ENCODE data around the gene ERBB4. TPM values are rescaled to one million over a fixed set of nuclear protein-coding genes. Genes with fewer than 3 reads are reported as not detected.

The ERBB4 gene
- polyA plus RNA-seq, 1 of the 3 experiments (the other 2 are of a cell fraction), result 0.05 TPM

DNA sequence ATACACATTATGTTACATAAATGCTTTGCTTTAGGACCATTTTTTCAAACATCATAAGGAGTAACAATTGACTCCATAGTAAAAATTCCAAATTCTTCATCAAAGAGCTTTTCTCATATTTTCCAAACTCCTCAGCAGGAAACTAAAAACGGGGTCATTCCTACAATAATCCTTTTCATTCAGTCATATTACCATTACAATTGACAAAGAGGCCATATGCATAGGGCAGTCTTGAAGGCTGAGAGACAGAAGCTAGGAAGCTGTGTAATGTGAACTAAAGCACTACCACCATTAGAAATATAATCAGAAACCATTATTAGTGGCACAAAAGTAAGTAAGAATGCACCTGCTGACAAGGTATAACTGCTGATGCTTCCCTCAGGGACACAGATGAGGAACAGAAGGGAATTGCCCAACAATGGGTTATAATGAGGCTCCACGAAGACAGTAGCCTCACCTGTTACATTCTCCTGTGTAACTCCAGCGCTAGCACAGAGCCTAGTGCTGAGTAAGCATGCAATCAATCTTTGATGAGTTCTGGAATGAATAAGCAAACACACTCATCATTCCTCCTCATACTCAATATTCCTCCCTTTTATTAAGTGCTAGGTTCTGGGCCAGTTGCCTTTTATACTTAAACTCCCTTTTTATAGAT lies 1039.9 kb downstream of the ERBB4 start:
- H3K27ac ChIP-seq (ENCODE audit: low read depth in 2 of 2, low read length in 1 of 2), result no peak overlapping the region
- no peaks in the 10 kb centered on the region for H3K9me2 ChIP-seq
- CTCF ChIA-PET, result no interaction called here
- no peak overlapping the region for H3K4me3 ChIP-seq (ENCODE audit: low read depth in 2 of 2, low read length in 1 of 2)
- WGBS (ENCODE audit: low lambda C conversion rate), result 34% methylated on average over 3 of the region's 3 CpGs
- no peaks in the 10 kb centered on the region for H3K4me1 ChIP-seq (ENCODE audit: control insufficient read depth in 1 of 2, insufficient read depth in 2 of 2, low read depth in 1 of 2, low read length in 1 of 2)
- H3F3A ChIP-seq (replicated peaks; ENCODE audit: insufficient read depth), result no peaks in the 10 kb centered on the region
- no peaks in the 10 kb centered on the region for H4K20me1 ChIP-seq (ENCODE audit: insufficient read depth)
- no peaks in the 10 kb centered on the region for H3K9me3 ChIP-seq
- no peak overlapping the region for H3K4me2 ChIP-seq
- no peak overlapping the region for H3K9ac ChIP-seq
- no peaks in the 10 kb centered on the region for H3K27me3 ChIP-seq (ENCODE audit: insufficient read depth)
- TF ChIP-seq FOXJ3 (CRISPR knock-in tag; IDR thresholded peaks at IDR 0.05), result no peak
- TF ChIP-seq RCOR1 (IDR thresholded peaks at IDR 0.05; ENCODE audit: low read length), result no peak
- TF ChIP-seq PBX3 (IDR thresholded peaks at IDR 0.05), result no peak
- TF ChIP-seq, protein P1, sequence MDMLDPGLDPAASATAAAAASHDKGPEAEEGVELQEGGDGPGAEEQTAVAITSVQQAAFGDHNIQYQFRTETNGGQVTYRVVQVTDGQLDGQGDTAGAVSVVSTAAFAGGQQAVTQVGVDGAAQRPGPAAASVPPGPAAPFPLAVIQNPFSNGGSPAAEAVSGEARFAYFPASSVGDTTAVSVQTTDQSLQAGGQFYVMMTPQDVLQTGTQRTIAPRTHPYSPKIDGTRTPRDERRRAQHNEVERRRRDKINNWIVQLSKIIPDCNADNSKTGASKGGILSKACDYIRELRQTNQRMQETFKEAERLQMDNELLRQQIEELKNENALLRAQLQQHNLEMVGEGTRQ (IDR thresholded peaks at IDR 0.05; ENCODE audit: borderline replicate concordance, low read depth, low read length), result no peak
- no peak for TF ChIP-seq ELF1 (IDR thresholded peaks at IDR 0.05)
- TF ChIP-seq POLR2AphosphoS5 (IDR thresholded peaks at IDR 0.05; ENCODE audit: low read depth, low read length), result no peak
- TF ChIP-seq TAF1 (IDR thresholded peaks at IDR 0.05; ENCODE audit: borderline replicate concordance, low read depth, low read length), result no peak
- H3K79me2 ChIP-seq (ENCODE audit: insufficient read depth), result no peaks in the 10 kb centered on the region
- POLR2A ChIA-PET, result no interaction called here
- H3K36me3 ChIP-seq (replicated peaks in 1 of 2; ENCODE audit: control insufficient read depth in 1 of 2, insufficient read depth in 2 of 2, low read length in 1 of 2), result no peaks in the 10 kb centered on the region
- H2AFZ ChIP-seq (ENCODE audit: low read depth), result no peak overlapping the region
- no peak for DNase-seq

GRCh38 chr2:211495339-211495738 lies 1043.3 kb downstream of the ERBB4 start:
- no peaks in the 10 kb centered on the region for H3K4me1 ChIP-seq (ENCODE audit: control insufficient read depth in 1 of 2, insufficient read depth in 2 of 2, low read depth in 1 of 2, low read length in 1 of 2)
- ChIA-PET POLR2A (no interaction called here), CTCF (no interaction called here)
- H3K9me2 ChIP-seq, result no peaks in the 10 kb centered on the region
- H4K20me1 ChIP-seq (ENCODE audit: insufficient read depth), result no peaks in the 10 kb centered on the region
- no peaks in the 10 kb centered on the region for H3K27me3 ChIP-seq (ENCODE audit: insufficient read depth)
- H3K36me3 ChIP-seq (replicated peaks in 1 of 2; ENCODE audit: control insufficient read depth in 1 of 2, insufficient read depth in 2 of 2, low read length in 1 of 2), result no peaks in the 10 kb centered on the region
- H3K4me3 ChIP-seq (ENCODE audit: low read depth in 2 of 2, low read length in 1 of 2), result no peak overlapping the region
- TF ChIP-seq JUND (IDR thresholded peaks at IDR 0.05) (no peak), ZBTB33 (IDR thresholded peaks at IDR 0.05; ENCODE audit: borderline replicate concordance, low read depth) (no peak), RAD21 (IDR thresholded peaks at IDR 0.05; ENCODE audit: low read length) (no peak), ELF1 (IDR thresholded peaks at IDR 0.05) (no peak), EP300 (IDR thresholded peaks at IDR 0.05; ENCODE audit: borderline replicate concordance in 1 of 2, low read depth in 1 of 2, low read length in 1 of 2) (no peak), SIN3A (IDR thresholded peaks at IDR 0.05; ENCODE audit: borderline replicate concordance, low read depth, low read length) (no peak)
- H3F3A ChIP-seq (replicated peaks; ENCODE audit: insufficient read depth), result no peaks in the 10 kb centered on the region
- no peak overlapping the region for H2AFZ ChIP-seq (ENCODE audit: low read depth)
- 51% methylated on average over 3 of the region's 3 CpGs for WGBS (ENCODE audit: low lambda C conversion rate)
- H3K4me2 ChIP-seq, result no peak overlapping the region
- no peaks in the 10 kb centered on the region for H3K79me2 ChIP-seq (ENCODE audit: insufficient read depth)
- H3K27ac ChIP-seq (ENCODE audit: low read depth in 2 of 2, low read length in 1 of 2), result no peak overlapping the region
- no peak for DNase-seq
- no peaks in the 10 kb centered on the region for H3K9me3 ChIP-seq
- H3K9ac ChIP-seq, result no peak overlapping the region

Data from SK-N-SH (cell line).